Embryonic facial prominence (tissue), 1 donor: ENCODE results near the gene AZIN2.
"Not testable (repeated sequence)": the region's sequence is repeated elsewhere in the genome, so short reads cannot be mapped to it uniquely, and the experiment has no call there.

ENCODE experiments used
- DNase-seq: peaks from one replicate; pipeline ENCODE4 v3.0.0-alpha.2; 2016; ENCODE audit errors: extremely low spot score

Gene AZIN2

GRCh38 chr1:33094971-33095604 lies 14.1 kb downstream of the AZIN2 start:
- peak; percentile 60 for DNase-seq

GRCh38 chr1:33096363-33097005 lies 15.5 kb downstream of the AZIN2 start:
- no peak for DNase-seq

DNA sequence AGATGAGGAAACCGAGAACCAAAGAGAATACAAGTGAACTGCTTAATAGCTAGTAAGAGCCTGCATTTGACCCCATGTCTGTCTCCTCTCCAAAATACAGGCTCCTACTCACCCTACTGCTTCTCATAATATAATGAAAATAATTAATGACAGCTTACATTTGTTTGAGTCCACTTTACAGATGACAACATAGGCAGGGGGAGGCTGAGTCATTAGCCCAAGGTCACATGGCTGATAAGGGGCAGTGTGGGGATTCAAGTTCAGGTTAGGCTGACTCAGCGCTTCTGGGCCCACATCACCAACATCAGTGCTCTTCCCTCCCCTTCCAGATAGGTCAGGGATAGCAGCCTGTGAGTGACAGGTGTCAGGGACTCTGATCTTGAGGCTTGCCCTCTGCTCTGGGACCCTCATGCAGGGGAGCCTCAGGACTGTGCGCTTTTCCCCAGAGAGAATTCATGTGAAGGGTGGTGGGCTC lies 16.2 kb downstream of the AZIN2 start:
- no peak for DNase-seq

DNA sequence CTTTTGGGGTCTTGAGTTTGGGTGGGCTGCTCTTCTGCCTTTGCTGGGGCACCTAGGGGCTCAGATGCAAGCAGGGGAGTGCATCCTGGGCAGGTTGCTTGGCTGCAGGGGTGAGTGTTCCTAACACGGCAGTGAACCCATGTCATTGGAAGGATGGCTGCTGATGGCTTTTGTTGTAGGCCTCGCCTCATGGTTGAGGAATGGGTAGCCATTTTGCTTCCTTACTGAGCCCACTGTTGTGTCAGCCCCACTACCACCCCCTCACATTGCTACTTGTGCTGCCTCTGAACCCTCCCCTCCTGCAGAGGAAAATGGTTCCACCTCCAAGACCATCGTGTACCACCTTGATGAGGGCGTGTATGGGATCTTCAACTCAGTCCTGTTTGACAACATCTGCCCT lies 16.8 kb downstream of the AZIN2 start:
- no peak for DNase-seq

DNA sequence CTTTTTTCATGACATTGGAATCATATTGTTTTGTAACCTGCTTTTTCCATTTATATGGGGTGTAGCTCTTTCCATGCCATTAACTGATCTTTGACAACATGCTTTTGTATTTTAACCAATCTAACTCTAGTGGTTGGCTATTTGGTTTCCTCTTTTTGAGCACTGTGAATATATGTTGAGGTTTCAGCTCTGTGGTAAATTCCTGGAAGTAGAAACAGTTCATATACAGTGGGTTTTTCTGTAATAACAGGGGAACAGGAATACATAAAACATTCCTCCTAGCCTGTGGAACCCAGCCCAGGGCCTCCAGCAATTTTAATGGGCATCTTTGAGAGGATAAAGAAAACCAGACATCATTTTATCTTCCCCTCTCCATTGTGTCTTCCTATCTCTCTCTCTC lies 17.4 kb downstream of the AZIN2 start:
- DNase-seq, result peak; percentile 27

GRCh38 chr1:33099290-33100118 lies 18.6 kb downstream of the AZIN2 start:
- DNase-seq, result peak; percentile 88

DNA sequence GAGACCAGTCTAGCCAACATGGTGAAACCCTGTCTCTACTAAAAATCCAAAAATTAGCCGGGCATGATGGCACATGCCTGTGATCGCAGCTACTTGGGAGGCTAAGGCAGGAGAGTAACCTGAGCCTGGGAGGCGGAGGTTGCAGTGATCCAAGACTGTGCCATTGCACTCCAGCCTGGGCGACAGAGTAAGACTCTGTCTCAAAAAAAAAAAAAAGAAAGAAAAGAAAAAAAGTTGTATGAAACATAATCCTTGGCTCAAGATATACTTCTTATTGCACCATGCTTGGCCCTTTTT lies 19.1 kb downstream of the AZIN2 start:
- DNase-seq, result not testable (repeated sequence)

DNA sequence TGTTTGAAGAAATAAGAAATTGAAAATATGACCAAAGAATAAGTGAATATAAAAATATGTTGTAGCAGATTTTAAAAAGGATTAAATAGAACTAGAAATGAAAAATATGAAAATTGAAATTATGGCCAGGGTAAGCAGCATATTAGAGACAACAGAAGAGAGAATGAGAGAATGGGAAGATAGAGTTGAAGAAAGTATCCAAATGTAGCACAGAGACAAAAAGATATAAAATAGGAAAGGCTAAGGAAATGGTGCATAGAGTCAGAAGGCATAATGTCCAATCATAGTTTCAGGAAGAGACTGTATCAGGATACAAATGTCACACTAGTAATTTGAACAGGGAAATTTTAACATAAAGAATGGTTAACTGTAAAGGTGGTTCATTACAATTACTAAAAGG lies 29.5 kb downstream of the AZIN2 start:
- no peak for DNase-seq

- DNase-seq, result no peak
These were observed 31.0 kb downstream of the AZIN2 start for GRCh38 chr1:33111965-33112364.

- no peak for DNase-seq
These were observed 36.6 kb downstream of the AZIN2 start for GRCh38 chr1:33117440-33118085.

GRCh38 chr1:33118274-33118673 lies 37.3 kb downstream of the AZIN2 start:
- no peak for DNase-seq

DNA sequence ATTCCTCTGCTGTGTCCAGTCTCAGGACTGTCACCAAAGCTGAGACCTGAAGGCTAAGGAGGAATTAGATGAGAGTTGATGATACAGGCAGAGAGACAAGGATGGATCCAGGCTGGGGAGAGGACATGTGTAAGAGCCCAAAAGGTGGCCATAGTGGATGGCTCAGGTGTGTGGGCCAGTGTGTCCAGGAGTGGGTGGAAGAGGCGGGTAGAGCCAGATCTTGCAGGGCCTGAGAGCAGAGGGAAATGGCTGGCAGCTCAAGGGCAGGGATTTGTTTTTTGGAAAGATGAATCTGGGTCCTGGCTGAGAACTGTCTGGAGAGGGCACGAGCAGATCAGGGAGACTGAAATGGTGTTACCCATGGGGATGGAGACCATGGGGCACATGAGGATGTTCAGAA lies 38.1 kb downstream of the AZIN2 start:
- DNase-seq, result no peak

DNA sequence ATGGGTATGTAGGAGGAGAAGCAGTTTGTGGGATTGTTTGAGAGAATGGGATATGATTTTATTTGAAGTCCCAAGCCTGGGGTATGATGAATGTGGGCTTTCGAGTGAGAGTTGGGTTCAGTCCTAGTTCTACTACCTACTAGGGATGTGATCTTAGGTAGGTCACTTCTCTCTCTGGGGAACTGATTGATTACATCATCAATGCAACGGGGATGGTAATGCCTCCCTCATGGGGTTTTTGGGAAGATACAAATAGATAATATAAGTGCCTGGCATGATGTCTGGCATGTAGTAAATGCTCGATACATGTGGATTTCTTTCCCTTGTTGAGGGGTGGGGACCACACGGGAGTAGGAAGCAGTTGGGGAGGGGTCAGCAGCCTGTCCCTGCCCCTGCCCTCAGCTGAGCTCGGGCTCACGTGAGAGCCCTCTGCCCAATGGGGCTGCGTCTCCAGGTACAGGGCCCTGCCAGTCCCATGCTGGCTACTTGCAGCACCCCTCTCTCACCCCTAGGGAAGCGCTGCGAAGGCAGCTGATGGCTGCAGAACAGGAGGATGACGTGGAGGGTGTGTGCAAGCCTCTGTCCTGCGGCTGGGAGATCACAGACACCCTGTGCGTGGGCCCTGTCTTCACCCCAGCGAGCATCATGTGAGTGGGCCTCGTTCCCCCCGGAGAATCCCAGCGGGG lies 38.7 kb downstream of the AZIN2 start:
- no peak for DNase-seq

GRCh38 chr1:33120436-33121231 lies 39.7 kb downstream of the AZIN2 start:
- DNase-seq, result no peak

GRCh38 chr1:33121728-33122127 lies 40.8 kb downstream of the AZIN2 start:
- no peak for DNase-seq

- no peak for DNase-seq
These were observed 41.7 kb downstream of the AZIN2 start for GRCh38 chr1:33122483-33123178.

DNA sequence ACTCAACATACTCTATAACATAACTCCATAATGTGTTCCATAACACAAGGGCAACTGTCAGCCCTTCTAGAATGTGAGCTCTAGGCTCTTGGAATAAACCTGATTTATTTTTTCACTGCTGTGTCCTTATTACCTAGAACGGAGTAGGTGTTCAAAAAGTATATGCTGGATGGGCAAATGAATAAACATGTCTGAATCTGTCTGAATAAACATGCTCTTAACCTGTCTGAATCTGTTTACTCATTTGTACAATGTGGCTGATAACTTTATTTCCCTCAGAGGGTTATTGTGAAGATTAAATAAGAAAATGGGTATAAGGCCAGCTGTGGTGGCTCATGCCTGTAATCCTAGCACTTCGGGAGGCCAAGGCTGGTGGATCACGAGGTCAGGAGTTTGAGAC lies 42.3 kb downstream of the AZIN2 start:
- DNase-seq, result no peak

DNA sequence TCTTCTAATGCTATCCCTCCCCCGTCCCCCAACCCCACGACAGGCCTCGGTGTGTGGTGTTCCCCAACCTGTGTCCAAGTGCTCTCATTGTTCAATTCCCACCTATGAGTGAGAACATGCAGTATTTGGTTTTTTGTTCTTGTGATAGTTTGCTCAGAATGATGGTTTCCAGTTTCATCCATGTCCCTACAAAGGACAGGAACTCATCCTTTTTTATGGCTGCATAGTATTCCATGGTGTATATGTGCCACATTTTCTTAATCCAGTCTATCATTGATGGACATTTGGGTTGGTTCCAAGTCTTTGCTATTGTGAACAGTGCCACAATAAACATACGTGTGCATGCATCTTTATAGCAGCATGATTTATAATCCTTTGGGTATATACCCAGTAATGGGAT lies 43.7 kb downstream of the AZIN2 start:
- not testable (repeated sequence) for DNase-seq

DNA sequence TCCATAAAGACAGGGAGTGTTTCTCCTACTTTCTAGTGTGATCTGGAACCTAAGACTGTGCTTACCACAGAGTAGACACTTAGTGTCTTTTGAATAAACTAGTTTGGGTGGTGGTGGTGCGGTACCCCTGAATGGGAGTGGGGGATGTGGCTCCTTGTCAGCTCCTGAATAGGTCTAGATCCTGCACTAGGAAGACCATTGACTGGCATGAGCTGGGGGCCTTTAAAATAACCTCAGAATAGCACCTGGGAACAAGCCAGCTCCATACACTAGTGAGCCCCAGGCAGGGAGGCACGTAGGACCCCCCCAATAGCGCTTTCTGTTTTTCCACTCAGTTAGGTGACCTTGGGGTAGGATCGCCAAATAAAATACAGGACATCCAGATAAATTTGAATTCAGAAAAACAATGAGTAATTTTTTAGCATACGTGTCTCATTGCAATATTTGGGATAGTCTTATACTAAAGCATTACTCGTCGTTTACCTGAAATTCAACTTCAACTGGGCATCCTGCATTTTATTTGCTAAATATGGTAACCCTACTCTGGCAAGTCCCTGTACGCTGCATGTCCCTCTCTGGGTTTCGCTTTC lies 45.6 kb downstream of the AZIN2 start:
- no peak for DNase-seq
